Measurements from ENCODE around the gene ARHGAP12.

- TF ChIP-seq SP2 (tag by site-specific recombination; IDR thresholded peaks at IDR 0.05) (no peak), CTCF (tag by site-specific recombination; IDR thresholded peaks at IDR 0.05) (no peak), ZNF121 (tag by site-specific recombination; IDR thresholded peaks at IDR 0.05) (no peak), ELK4 (IDR thresholded peaks at IDR 0.05; ENCODE audit: borderline replicate concordance, low read depth, low read length) (no peak), ZBTB48 (tag by site-specific recombination; IDR thresholded peaks at IDR 0.05) (no peak), ZNF132 (tag by site-specific recombination; IDR thresholded peaks at IDR 0.05; ENCODE audit: borderline replicate concordance) (no peak), ZNF274 (IDR thresholded peaks at IDR 0.05; ENCODE audit: low read length) (no peak), ZNF274 (tag by site-specific recombination; IDR thresholded peaks at IDR 0.05; ENCODE audit: borderline replicate concordance) (no peak), ZNF513 (tag by site-specific recombination; IDR thresholded peaks at IDR 0.05) (no peak), ZNF521 (tag by site-specific recombination; IDR thresholded peaks at IDR 0.05) (no peak), REPIN1 (tag by site-specific recombination; IDR thresholded peaks at IDR 0.05; ENCODE audit: low read depth) (no peak), ZNF768 (tag by site-specific recombination; IDR thresholded peaks at IDR 0.05) (peak; percentile 55; the same call in 1 of the 2 replicates), ZBTB26 (tag by site-specific recombination; optimal IDR thresholded peaks at IDR 0.05) (no peak), ZNF311 (tag by site-specific recombination; IDR thresholded peaks at IDR 0.05; ENCODE audit: borderline replicate concordance) (no peak), GLI4 (tag by site-specific recombination; IDR thresholded peaks at IDR 0.05) (no peak)
Measured at GRCh38 chr10:31924833-31925232, 3.8 kb downstream of the ARHGAP12 start.
